Osteocyte (in vitro differentiated cells): ENCODE measurements around the gene LRRC14B. TPM values are rescaled to one million over a fixed set of nuclear protein-coding genes. Genes with fewer than 3 reads are reported as not detected.

Source experiments
- DNase-seq: peaks from one replicate; pipeline ENCODE4 v3.0.0; 2021; ENCODE audit warnings: mixed read lengths; ENCODE audit not compliant: unreplicated experiment; ENCODE audit errors: extremely low spot score
- H3K27ac Mint-ChIP-seq: one replicate; pipeline ENCODE4 v1.8.0; 2021; ENCODE audit warnings: mild to moderate bottlenecking, mixed read lengths; ENCODE audit not compliant: unreplicated experiment
- H3K27me3 Mint-ChIP-seq: one replicate; pipeline ENCODE4 v1.8.0; 2021; ENCODE audit warnings: mixed read lengths; ENCODE audit not compliant: unreplicated experiment
- H3K36me3 Mint-ChIP-seq: one replicate; pipeline ENCODE4 v1.8.0; 2021; ENCODE audit warnings: mixed read lengths; ENCODE audit not compliant: unreplicated experiment
- H3K4me1 Mint-ChIP-seq: one replicate; pipeline ENCODE4 v1.8.0; 2021; ENCODE audit warnings: mixed read lengths; ENCODE audit not compliant: unreplicated experiment
- H3K4me3 Mint-ChIP-seq: one replicate; pipeline ENCODE4 v1.8.0; 2021; ENCODE audit warnings: mild to moderate bottlenecking, moderate library complexity, mixed read lengths; ENCODE audit not compliant: unreplicated experiment
- H3K9me3 Mint-ChIP-seq: one replicate; pipeline ENCODE4 v1.8.0; 2021; ENCODE audit warnings: mixed read lengths; ENCODE audit not compliant: unreplicated experiment
- CTCF ChIP-seq: fragments of 200-600 bp; sonication (generic); IDR thresholded peaks from 2 replicates; pipeline ENCODE4 v1.5.0; 2021; ENCODE audit warnings: antibody characterized with exemption, mild to moderate bottlenecking, moderate library complexity
- total RNA-seq: library from RNA; stranded (reverse); gene quantifications from 2 replicates; pipeline ENCODE4 v1.2.1, GENCODE V29; 2021

The LRRC14B gene
- total RNA-seq, 1 donor from 2014 or later, result not detected

DNA sequence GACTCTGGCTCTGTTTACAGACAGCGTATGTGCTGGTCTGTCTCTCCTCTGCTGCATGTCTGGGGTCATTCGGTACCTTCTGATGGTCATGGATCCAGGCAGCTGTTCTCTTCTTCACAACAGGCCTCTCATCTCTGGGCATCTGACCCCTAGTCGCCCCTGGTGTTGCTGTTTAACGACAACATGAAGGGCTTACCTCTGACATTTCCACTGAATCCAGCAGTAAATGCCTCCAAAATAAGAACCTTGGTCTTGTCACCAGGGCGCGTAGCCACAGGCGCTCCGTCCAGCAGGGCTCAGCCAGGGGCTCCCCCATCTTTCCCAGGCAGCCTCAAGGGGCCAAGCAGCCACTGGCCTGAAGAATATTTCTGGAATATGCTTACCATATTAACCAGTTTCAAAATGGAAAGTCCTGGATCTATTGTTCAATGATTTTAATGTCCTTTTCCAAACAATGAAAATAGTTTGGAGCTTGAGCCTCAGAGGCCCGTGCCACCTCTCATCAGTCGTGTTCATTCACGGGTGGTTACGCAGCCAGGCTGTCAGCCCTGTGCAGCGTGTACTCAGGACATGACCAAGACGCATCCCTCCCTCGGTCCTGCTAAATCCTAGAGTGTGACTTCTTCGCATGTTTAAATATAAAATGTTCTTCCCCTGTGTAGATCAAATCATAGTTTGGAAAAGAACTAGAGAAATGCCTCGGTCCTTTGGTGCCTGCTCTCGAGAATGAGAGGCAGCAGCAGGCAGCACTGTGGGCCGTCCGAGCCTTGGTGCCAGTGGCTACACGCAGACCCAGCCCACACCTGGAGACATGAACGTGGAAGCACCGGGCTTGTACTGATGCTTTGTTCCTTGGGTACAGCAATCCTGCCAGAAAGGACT lies 30.1 kb upstream of the LRRC14B start:
- H3K4me1 Mint-ChIP-seq, result peaks cover 23% of the 10 kb centered on the region
- no peak overlapping the region for H3K27ac Mint-ChIP-seq
- H3K4me3 Mint-ChIP-seq, result no peak overlapping the region
- H3K27me3 Mint-ChIP-seq, result no peaks in the 10 kb centered on the region
- DNase-seq, result no peak
- H3K9me3 Mint-ChIP-seq, result no peaks in the 10 kb centered on the region
- H3K36me3 Mint-ChIP-seq, result no peaks in the 10 kb centered on the region
- TF ChIP-seq CTCF, result no peak

GRCh38 chr5:161803-162110 lies 29.5 kb upstream of the LRRC14B start:
- Mint-ChIP-seq H3K27ac (no peak overlapping the region), H3K9me3 (no peaks in the 10 kb centered on the region), H3K4me1 (peaks cover 23% of the 10 kb centered on the region), H3K36me3 (no peaks in the 10 kb centered on the region), H3K27me3 (no peaks in the 10 kb centered on the region), H3K4me3 (no peak overlapping the region)
- no peak for DNase-seq
- TF ChIP-seq CTCF, result no peak

DNA sequence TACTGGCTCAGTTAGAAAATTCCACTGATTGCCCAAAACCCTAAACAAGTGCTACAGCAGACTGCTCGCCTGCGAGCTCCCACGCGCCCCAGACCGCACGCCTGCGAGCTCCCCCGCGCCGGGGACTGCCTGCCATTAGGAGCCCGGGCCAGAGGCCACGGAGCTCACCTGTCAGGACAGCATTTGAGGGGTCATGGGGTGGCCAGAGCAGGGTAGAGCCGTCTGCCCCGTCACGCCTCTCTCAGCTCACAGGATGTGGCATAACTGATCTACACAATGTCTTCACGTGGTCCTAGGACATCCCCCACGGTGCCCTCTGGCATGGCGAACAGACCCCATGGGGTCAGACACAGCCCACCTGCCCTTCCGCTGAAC lies 29.1 kb upstream of the LRRC14B start:
- H3K4me3 Mint-ChIP-seq, result no peak overlapping the region
- H3K27me3 Mint-ChIP-seq, result no peaks in the 10 kb centered on the region
- no peak for TF ChIP-seq CTCF
- H3K36me3 Mint-ChIP-seq, result no peaks in the 10 kb centered on the region
- H3K27ac Mint-ChIP-seq, result no peak overlapping the region
- no peak for DNase-seq
- no peaks in the 10 kb centered on the region for H3K9me3 Mint-ChIP-seq
- H3K4me1 Mint-ChIP-seq, result peaks cover 27% of the 10 kb centered on the region

GRCh38 chr5:162565-163337 lies 28.5 kb upstream of the LRRC14B start:
- no peak for DNase-seq
- Mint-ChIP-seq H3K4me3 (no peak overlapping the region), H3K4me1 (peaks cover 33% of the 10 kb centered on the region), H3K27ac (no peak overlapping the region), H3K27me3 (no peaks in the 10 kb centered on the region), H3K9me3 (no peaks in the 10 kb centered on the region), H3K36me3 (no peaks in the 10 kb centered on the region)
- TF ChIP-seq CTCF, result no peak

- H3K27me3 Mint-ChIP-seq, result no peaks in the 10 kb centered on the region
- H3K9me3 Mint-ChIP-seq, result no peaks in the 10 kb centered on the region
- H3K4me3 Mint-ChIP-seq, result no peak overlapping the region
- no peak for TF ChIP-seq CTCF
- no peaks in the 10 kb centered on the region for H3K36me3 Mint-ChIP-seq
- peaks cover 38% of the 10 kb centered on the region for H3K4me1 Mint-ChIP-seq
- DNase-seq, result no peak
- no peak overlapping the region for H3K27ac Mint-ChIP-seq
Measured at GRCh38 chr5:163338-163620, 28.0 kb upstream of the LRRC14B start.
